Measurements from ENCODE around the gene TMEM81.

TMEM81 gene

GRCh38 chr1:205108464-205108863 lies 24.2 kb upstream of the TMEM81 start:
- TF ChIP-seq, protein P1, sequence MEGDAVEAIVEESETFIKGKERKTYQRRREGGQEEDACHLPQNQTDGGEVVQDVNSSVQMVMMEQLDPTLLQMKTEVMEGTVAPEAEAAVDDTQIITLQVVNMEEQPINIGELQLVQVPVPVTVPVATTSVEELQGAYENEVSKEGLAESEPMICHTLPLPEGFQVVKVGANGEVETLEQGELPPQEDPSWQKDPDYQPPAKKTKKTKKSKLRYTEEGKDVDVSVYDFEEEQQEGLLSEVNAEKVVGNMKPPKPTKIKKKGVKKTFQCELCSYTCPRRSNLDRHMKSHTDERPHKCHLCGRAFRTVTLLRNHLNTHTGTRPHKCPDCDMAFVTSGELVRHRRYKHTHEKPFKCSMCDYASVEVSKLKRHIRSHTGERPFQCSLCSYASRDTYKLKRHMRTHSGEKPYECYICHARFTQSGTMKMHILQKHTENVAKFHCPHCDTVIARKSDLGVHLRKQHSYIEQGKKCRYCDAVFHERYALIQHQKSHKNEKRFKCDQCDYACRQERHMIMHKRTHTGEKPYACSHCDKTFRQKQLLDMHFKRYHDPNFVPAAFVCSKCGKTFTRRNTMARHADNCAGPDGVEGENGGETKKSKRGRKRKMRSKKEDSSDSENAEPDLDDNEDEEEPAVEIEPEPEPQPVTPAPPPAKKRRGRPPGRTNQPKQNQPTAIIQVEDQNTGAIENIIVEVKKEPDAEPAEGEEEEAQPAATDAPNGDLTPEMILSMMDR (IDR thresholded peaks at IDR 0.05; ENCODE audit: low read depth, low read length): no peak
- H3K4me3 ChIP-seq (ENCODE audit: low read depth, low read length): no peak overlapping the region
- in situ Hi-C loops (cut with HindIII; ENCODE audit: low sequenced_read_pairs): no loop called here
- no peak for DNase-seq (ENCODE audit: low read depth, low spot score)

DNA sequence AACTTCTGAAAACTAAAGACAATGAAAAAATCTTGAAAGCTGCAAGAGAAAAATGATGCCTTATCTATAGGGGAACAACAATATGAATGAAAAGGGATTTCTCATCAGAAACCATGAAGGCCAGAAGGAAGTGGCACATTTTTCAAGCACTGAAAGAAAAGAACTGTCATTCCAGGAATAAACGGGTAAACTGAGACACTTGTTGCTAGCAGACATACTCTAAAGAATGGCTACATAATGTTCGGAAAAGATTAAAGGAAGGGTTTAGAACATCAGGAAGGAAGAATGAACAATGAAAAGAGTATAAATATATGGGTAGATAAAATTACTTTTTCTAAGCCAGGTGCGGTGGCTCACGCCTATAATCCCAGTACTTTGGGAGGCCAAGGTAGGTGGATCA lies 23.1 kb upstream of the TMEM81 start:
- no peak overlapping the region for H3K4me3 ChIP-seq (ENCODE audit: low read depth, low read length)
- no peak for DNase-seq (ENCODE audit: low read depth, low spot score)
- in situ Hi-C loops (cut with HindIII; ENCODE audit: low sequenced_read_pairs): no loop called here
- TF ChIP-seq, protein P1 (IDR thresholded peaks at IDR 0.05; ENCODE audit: low read depth, low read length): no peak

DNA sequence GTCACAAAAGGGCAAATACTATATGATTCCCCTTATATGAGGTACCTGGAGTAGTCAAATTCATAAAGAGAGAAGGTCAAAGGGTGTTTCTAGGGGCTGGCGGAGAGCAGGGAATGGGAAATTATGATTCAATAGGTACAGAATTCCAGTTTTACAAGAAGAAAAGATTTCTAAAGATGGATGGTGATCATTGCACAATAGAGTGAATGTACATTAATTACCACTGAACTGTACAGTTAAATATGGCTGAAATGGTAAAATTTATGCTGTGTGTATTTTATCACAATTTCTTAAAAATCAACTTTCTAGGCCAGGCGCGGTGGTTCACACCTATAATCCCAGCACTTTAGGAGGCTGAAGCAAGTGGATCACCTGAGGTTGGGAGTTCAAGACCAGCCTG lies 18.1 kb upstream of the TMEM81 start:
- no peak overlapping the region for H3K4me3 ChIP-seq (ENCODE audit: low read depth, low read length)
- DNase-seq (ENCODE audit: low read depth, low spot score): no peak
- TF ChIP-seq, protein P1 (IDR thresholded peaks at IDR 0.05; ENCODE audit: low read depth, low read length): no peak
- in situ Hi-C loops (cut with HindIII; ENCODE audit: low sequenced_read_pairs): no loop called here

DNA sequence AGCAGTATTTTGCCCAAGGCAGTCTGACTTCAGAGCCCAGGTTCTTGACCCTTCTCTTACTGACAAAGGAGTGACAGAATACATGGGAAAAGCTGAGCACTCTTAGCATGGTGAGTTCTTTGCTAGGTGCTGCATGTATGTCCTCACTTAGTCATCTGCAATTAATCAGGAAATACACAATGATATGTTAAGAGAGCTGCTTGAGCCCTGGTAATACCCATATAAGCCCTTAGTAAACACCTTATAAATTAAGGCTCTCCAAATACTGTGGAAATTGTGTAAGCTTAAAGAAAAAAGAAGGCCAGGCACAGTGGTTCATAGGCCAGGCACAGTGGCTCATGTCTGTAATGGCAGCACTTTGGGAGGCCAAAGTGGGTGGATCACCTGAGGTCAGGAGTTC lies 14.0 kb upstream of the TMEM81 start:
- TF ChIP-seq, protein P1 (IDR thresholded peaks at IDR 0.05; ENCODE audit: low read depth, low read length): no peak
- DNase-seq (ENCODE audit: low read depth, low spot score): no peak
- no peak overlapping the region for H3K4me3 ChIP-seq (ENCODE audit: low read depth, low read length)
- in situ Hi-C loops (cut with HindIII; ENCODE audit: low sequenced_read_pairs): no loop called here

- in situ Hi-C loops (cut with HindIII; ENCODE audit: low sequenced_read_pairs): no loop called here
- no peak overlapping the region for H3K4me3 ChIP-seq (ENCODE audit: low read depth, low read length)
- DNase-seq (ENCODE audit: low read depth, low spot score): no peak
- TF ChIP-seq, protein P1 (IDR thresholded peaks at IDR 0.05; ENCODE audit: low read depth, low read length): no peak
Observed at GRCh38 chr1:205095422-205095821, 11.2 kb upstream of the TMEM81 start.

DNA sequence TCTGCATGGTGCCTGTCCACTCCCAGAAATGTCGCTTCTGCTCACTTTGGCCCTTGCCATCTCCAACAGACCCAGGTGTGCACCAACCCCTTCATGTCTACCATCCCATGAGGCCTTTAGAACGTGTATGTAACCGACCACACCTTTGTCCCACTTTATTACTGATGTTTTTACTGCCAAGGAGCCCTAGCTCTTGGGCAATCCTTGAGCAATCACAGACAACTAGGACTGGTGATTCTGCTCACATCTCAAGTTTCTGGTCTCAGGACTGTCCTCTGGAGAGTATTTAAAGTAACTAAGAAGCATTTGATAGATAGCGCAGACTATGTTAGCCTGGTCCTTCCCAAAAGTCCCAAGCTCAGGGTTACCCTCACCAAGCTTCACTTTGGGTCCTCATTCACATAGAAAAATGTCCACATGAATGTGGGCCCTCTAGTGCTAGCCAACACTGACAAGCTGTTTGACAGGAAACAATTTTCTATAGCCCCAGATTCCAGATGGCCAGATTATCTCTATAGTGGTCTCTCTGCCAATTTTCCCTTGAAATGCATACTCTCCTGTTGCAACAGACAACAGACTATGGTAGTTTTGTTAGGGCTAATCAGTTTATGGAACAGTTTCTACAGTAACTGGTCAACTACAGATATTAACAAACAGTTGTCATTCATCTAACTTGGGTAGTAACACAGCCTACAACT lies 6.9 kb upstream of the TMEM81 start:
- DNase-seq (ENCODE audit: low read depth, low spot score): no peak

More for the DNA sequence above, 6.9 kb upstream of the TMEM81 start:
- in situ Hi-C loops (cut with HindIII; ENCODE audit: low sequenced_read_pairs): no loop called here
- no peak overlapping the region for H3K4me3 ChIP-seq (ENCODE audit: low read depth, low read length)
- TF ChIP-seq, protein P1 (IDR thresholded peaks at IDR 0.05; ENCODE audit: low read depth, low read length): no peak

All from astrocyte of the spinal cord (primary cell).